ENCODE data around the gene FAM72A. TPM values are rescaled to one million over a fixed set of nuclear protein-coding genes. Genes with fewer than 3 reads are reported as not detected.
"Not testable (repeated sequence)": the region's sequence is repeated elsewhere in the genome, so short reads cannot be mapped to it uniquely, and the experiment has no call there.

Gene FAM72A
- total and polyA plus RNA-seq, 2 of the 4 experiments (the other 2 are of a cell fraction) = 2.2 to 5.0 TPM

DNA sequence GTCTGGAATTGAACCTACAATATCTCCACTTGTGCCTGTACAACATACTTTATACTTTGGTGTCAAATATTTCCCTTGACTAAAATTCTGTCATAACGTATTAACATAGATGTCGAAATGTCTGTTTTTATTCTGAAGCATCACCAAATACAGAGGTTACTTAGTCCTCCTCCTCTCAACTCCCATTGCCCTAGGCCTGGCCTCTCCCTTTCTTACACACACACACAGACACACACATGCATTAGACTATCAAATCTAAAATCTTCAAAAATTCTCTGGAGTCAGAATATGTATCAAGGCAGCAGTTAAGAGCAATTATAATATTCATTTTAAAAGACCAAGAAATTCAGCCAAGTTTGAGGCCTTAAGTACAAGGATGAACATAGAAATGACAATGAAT is 7.5 kb downstream of the FAM72A start:
- H3K79me1 ChIP-seq (ENCODE audit: low read depth in 1 of 2, low read length in 2 of 2); H2AFZ ChIP-seq (replicated peaks; ENCODE audit: low read length, poor library complexity); in situ Hi-C loops (cut with MboI; ENCODE audit: low sequenced_read_pairs); H3K4me1 ChIP-seq (ENCODE audit: control insufficient read depth, insufficient read depth, low read length); H3K27ac ChIP-seq (ENCODE audit: insufficient read depth, low read length); H3K27me3 ChIP-seq (ENCODE audit: control insufficient read depth, insufficient read depth, low read length); H4K8ac ChIP-seq (ENCODE audit: low read depth in 2 of 2, low read length in 2 of 2); DNase-seq; dilution Hi-C loops (cut with HindIII; ENCODE audit: low sequenced_read_pairs, unreplicated experiment); H3K9me3 ChIP-seq (ENCODE audit: control insufficient read depth, insufficient read depth, low read length); H2AK9ac ChIP-seq (replicated peaks; ENCODE audit: low read depth, low read length, poor library complexity); H3K23ac ChIP-seq (ENCODE audit: low read depth, low read length); H2BK120ac ChIP-seq (ENCODE audit: low read depth, low read length); H4K20me1 ChIP-seq (ENCODE audit: insufficient read depth, low read length); H3K4me2 ChIP-seq (ENCODE audit: low read depth, low read length); H3K18ac ChIP-seq (ENCODE audit: low read depth, low read length); BruUV-seq (replicated peaks); H2AK5ac ChIP-seq (ENCODE audit: low read depth, low read length); POLR2A ChIA-PET (ENCODE audit: unreplicated experiment); H3K9me1 ChIP-seq (ENCODE audit: insufficient read depth, low read length); H3K56ac ChIP-seq (ENCODE audit: extremely low read depth, insufficient read depth, low read length); H4K91ac ChIP-seq (ENCODE audit: insufficient read depth, low read depth, low read length); H4K5ac ChIP-seq (ENCODE audit: low read depth, low read length); H2BK15ac ChIP-seq (ENCODE audit: low read depth, low read length); intact Hi-C loops (cut with micrococcal nuclease); H2BK5ac ChIP-seq (ENCODE audit: low read depth, low read length, poor library complexity, severe bottlenecking); H3K4ac ChIP-seq (ENCODE audit: low read depth, low read length); H3K36me3 ChIP-seq (ENCODE audit: control insufficient read depth, insufficient read depth, low read length); H3K9ac ChIP-seq (ENCODE audit: low read depth, low read length); CTCF ChIA-PET; ATAC-seq (ENCODE audit: low read depth); H2BK20ac ChIP-seq (ENCODE audit: low read depth, low read length); H3K4me3 ChIP-seq (ENCODE audit: insufficient read depth, low read depth, low read length); H3K14ac ChIP-seq (replicated peaks; ENCODE audit: low read depth, low read length): not testable (repeated sequence)
- no CpG with 5 or more reads among the region's 2 CpGs for WGBS, 2 experiments (ENCODE audit: extremely low coverage in 2 of 2, insufficient read length in 1 of 2)

DNA sequence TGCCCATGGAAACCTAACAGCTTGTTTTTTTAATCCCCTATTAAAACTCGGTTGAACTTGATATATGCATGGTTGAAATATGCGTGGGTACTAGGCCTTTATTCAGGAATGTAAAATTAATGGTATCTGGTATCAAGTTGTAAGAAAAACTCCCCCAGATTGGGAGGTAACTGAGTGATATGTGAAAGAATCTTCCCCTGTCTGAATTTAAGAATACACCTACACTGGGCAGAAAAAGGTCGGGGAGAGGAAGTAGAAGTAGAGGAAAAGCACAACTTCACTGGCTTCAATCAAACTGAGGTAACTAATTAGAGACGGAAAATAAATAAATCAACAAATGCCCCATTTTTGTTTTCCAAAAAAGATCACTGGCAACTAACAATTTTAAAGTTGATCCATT is 15.8 kb downstream of the FAM72A start:
- H4K20me1 ChIP-seq (ENCODE audit: insufficient read depth, low read length); H4K91ac ChIP-seq (ENCODE audit: insufficient read depth, low read depth, low read length); H2AK5ac ChIP-seq (ENCODE audit: low read depth, low read length); H2AFZ ChIP-seq (replicated peaks; ENCODE audit: low read length, poor library complexity); H4K8ac ChIP-seq (ENCODE audit: low read depth in 2 of 2, low read length in 2 of 2); H2BK20ac ChIP-seq (ENCODE audit: low read depth, low read length); BruUV-seq (replicated peaks); H2BK15ac ChIP-seq (ENCODE audit: low read depth, low read length); H3K9ac ChIP-seq (ENCODE audit: low read depth, low read length); H3K9me1 ChIP-seq (ENCODE audit: insufficient read depth, low read length); H3K36me3 ChIP-seq (ENCODE audit: control insufficient read depth, insufficient read depth, low read length); DNase-seq; H3K23ac ChIP-seq (ENCODE audit: low read depth, low read length); ATAC-seq (ENCODE audit: low read depth); H3K4me2 ChIP-seq (ENCODE audit: low read depth, low read length); CTCF ChIA-PET; H2BK5ac ChIP-seq (ENCODE audit: low read depth, low read length, poor library complexity, severe bottlenecking); POLR2A ChIA-PET (ENCODE audit: unreplicated experiment); H3K14ac ChIP-seq (replicated peaks; ENCODE audit: low read depth, low read length); H3K27ac ChIP-seq (ENCODE audit: insufficient read depth, low read length); H4K5ac ChIP-seq (ENCODE audit: low read depth, low read length); dilution Hi-C loops (cut with HindIII; ENCODE audit: low sequenced_read_pairs, unreplicated experiment); H2BK120ac ChIP-seq (ENCODE audit: low read depth, low read length); H3K56ac ChIP-seq (ENCODE audit: extremely low read depth, insufficient read depth, low read length); in situ Hi-C loops (cut with MboI; ENCODE audit: low sequenced_read_pairs); H3K4me3 ChIP-seq (ENCODE audit: insufficient read depth, low read depth, low read length); H3K4ac ChIP-seq (ENCODE audit: low read depth, low read length); H2AK9ac ChIP-seq (replicated peaks; ENCODE audit: low read depth, low read length, poor library complexity); H3K18ac ChIP-seq (ENCODE audit: low read depth, low read length); H3K79me1 ChIP-seq (ENCODE audit: low read depth in 1 of 2, low read length in 2 of 2); H3K4me1 ChIP-seq (ENCODE audit: control insufficient read depth, insufficient read depth, low read length); H3K9me3 ChIP-seq (ENCODE audit: control insufficient read depth, insufficient read depth, low read length); intact Hi-C loops (cut with micrococcal nuclease); H3K27me3 ChIP-seq (ENCODE audit: control insufficient read depth, insufficient read depth, low read length): not testable (repeated sequence)
- no CpG with 5 or more reads among the region's 4 CpGs for WGBS, 2 experiments (ENCODE audit: extremely low coverage in 2 of 2, insufficient read length in 1 of 2)
